Loucy (cell line): ENCODE results near the gene OVAAL.

Experiments
- CTCF ChIP-seq: fragments of 200-600 bp; sonication (generic); conservative IDR thresholded peaks from 2 replicates; pipeline ENCODE4 v1.5.1; 2014; ENCODE audit warnings: mild to moderate bottlenecking, antibody characterized with exemption, low read length
- EZH2phosphoT487 ChIP-seq: fragments of 200-600 bp; IDR thresholded peaks from 2 replicates; pipeline ENCODE4 v1.6.1; 2018; ENCODE audit warnings: antibody characterized with exemption, mild to moderate bottlenecking, moderate library complexity, borderline replicate concordance

DNA sequence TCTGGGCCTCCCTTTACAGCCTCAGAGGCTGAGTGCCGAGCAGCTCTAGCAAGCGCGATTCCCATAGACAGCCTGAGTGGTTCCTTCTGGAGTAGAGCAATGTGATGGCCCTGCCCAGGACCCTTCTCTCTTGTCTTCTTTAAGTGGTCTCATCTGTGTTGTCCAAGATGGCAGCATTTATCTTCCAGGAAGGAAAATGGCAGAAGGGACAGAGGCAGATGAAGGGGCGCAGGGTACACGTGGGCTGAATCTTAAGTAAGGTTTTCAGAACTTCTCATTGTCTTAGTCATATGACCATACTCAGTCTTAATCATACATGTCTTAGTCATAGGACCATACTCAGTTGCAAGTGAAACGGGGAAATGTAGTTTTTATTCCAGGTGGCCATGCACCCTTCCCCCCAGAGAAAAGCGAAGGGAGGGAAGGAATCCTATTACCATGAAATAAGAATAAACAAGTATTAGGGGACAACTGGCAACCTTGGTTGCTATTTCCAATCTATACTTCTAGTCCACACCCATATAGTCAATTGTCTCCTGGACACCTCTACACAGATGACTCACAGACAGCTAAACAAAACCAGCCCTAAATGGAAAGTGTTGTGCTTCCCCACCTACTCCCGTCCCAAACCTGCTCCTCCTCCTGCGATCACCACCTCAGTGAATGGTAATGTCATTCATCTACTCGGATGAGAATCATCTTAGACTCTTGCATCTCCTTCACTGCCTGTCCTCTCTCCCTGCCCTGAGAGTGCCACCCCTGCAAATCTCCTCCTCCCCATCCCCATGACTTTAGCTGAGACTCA, 13.3 kb downstream of the OVAAL start:
- TF ChIP-seq CTCF (no peak), EZH2phosphoT487 (no peak)
